Measurements from ENCODE around the gene RFX7.

DNA sequence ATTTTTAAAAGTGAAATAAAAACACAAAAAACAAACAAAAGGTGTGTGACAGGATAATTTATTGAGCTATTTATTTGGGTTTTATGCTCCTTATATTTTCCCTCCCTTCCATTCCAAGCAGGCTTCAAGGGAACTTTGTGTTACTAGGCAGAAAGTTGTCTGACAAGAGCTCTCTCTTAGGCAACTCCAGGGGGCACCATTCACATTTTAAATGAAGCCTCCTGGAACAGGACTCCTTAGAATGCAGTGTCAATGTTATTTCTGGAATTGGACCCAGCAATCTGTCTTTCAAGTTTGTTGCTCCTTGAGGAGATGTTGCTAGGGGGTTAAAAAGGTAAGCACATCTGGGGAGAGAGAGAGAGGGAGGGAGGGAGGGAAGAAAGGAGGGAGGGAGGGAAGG is 5.4 kb upstream of the RFX7 start:
- peak; percentile 35 for TF ChIP-seq CTCF (IDR thresholded peaks at IDR 0.05; ENCODE audit: low read depth, low read length, poor library complexity, severe bottlenecking)
- no peak for TF ChIP-seq EZH2phosphoT487 (IDR thresholded peaks at IDR 0.05; ENCODE audit: borderline replicate concordance, low read length)

Data from DOHH2 (cell line).